HepG2 (cell line): ENCODE measurements around the gene COL4A2. TPM values are rescaled to one million over a fixed set of nuclear protein-coding genes. Genes with fewer than 3 reads are reported as not detected.

ENCODE experiments used
- ATAC-seq: fragments of 200-7000 bp; cut with Tn5 transposase; 3 replicates; pipeline ENCODE4 v1.9.1; 2020; ENCODE audit warnings: mild to moderate bottlenecking, moderate library complexity
- BruUV-seq: library from RNA; stranded (reverse); fragments of 400-500 nt; replicated peaks from 2 replicates; lab custom pipeline; 2021; lab: Mats Ljungman, UMichigan
- CTCF ChIA-PET: fragments of 300-600 bp; formaldehyde crosslinking; extraction: SDS; loops from one replicate; lab custom pipeline; 2021; ENCODE audit warnings: low total read pairs, inconsistent platforms, low intra/inter-chr PET ratio; lab: Yijun Ruan, JAX
- POLR2A ChIA-PET: fragments of 350-600 bp; sonication (Branson Sonifier 250); formaldehyde crosslinking; loops from one replicate; lab custom pipeline; 2020; ENCODE audit warnings: antibody characterized with exemption, inconsistent platforms; lab: Yijun Ruan, JAX
- DNase-seq: peaks from one replicate; pipeline ENCODE4 v3.0.0-alpha.2; 2015; ENCODE audit warnings: low spot score
- FAIRE-seq: peaks from 3 replicates; lab custom pipeline; 2011; peaks lifted over from hg19 to GRCh38; lab: Jason Lieb, UNC
- H2AFZ ChIP-seq: one replicate; pipeline ENCODE4 v1.6.1; 2011; ENCODE audit warnings: low read length, inconsistent platforms
- H3K27ac ChIP-seq: fragments of 300-600 bp; 3 replicates; pipeline ENCODE4 v1.8.0; 2011; ENCODE audit warnings: mixed run types, mild to moderate bottlenecking, mixed read lengths, low read length, inconsistent platforms; ENCODE audit not compliant: insufficient read depth; ENCODE audit errors: extremely low read length
- H3K27me3 ChIP-seq, 2 experiments: fragments of 200-600 bp in 1 of 2; 2 replicates in 1 of 2; 3 replicates in 1 of 2; pipeline versions ENCODE4 v1.6.0 to v1.8.0; 2011; ENCODE audit warnings: low read length in 2 of 2, mild to moderate bottlenecking in 2 of 2, moderate library complexity in 2 of 2, inconsistent platforms in 1 of 2; ENCODE audit not compliant: insufficient read depth in 2 of 2, control insufficient read depth in 1 of 2
- H3K36me3 ChIP-seq, 2 experiments: fragments of 200-600 bp in 1 of 2; replicated peaks in 1 of 2; 2 replicates in 1 of 2; 3 replicates in 1 of 2; pipeline versions ENCODE4 v1.5.1 to v1.8.0; 2011; ENCODE audit warnings: low read length in 2 of 2, inconsistent platforms in 1 of 2; ENCODE audit not compliant: insufficient read depth in 2 of 2, control insufficient read depth in 1 of 2
- H3K4me1 ChIP-seq: 2 replicates; pipeline ENCODE4 v1.5.1; 2012; ENCODE audit warnings: low read length, inconsistent platforms; ENCODE audit not compliant: insufficient read depth
- H3K4me2 ChIP-seq: 2 replicates; pipeline ENCODE4 v1.6.0; 2011; ENCODE audit warnings: low read depth, low read length, inconsistent platforms
- H3K4me3 ChIP-seq, 3 experiments: fragments of 200-600 bp in 1 of 3; sonication (generic), shearing (Covaris generic) in 1 of 3; replicated peaks in 1 of 3; 2 replicates each; pipeline ENCODE4 v1.5.1; 2011 to 2016; ENCODE audit warnings: low read length in 3 of 3, inconsistent platforms in 2 of 3, low read depth in 2 of 3, mild to moderate bottlenecking in 2 of 3, control low read depth in 1 of 3, mixed read lengths in 1 of 3; ENCODE audit not compliant: insufficient read depth in 1 of 3
- H3K79me2 ChIP-seq: one replicate; pipeline ENCODE4 v1.6.1; 2011; ENCODE audit warnings: low read length, inconsistent platforms; ENCODE audit not compliant: insufficient read depth
- H3K9ac ChIP-seq: 2 replicates; pipeline ENCODE4 v1.6.0; 2011; ENCODE audit warnings: mild to moderate bottlenecking, low read depth, low read length, inconsistent platforms; ENCODE audit not compliant: insufficient read depth
- H3K9me3 ChIP-seq: 2 replicates; pipeline ENCODE4 v1.5.1; 2012; ENCODE audit warnings: mild to moderate bottlenecking, low read length
- H4K20me1 ChIP-seq: 2 replicates; pipeline ENCODE4 v1.6.0; 2011; ENCODE audit warnings: inconsistent platforms, mild to moderate bottlenecking, low read length, moderate library complexity; ENCODE audit not compliant: insufficient read depth
- AGO1 ChIP-seq: fragments of 200-400 bp; formaldehyde crosslinking; IDR thresholded peaks from 2 replicates; pipeline ENCODE4 v1.6.1; 2017; ENCODE audit warnings: mild to moderate bottlenecking, low read depth, low read length, moderate library complexity; ENCODE audit not compliant: poor library complexity, severe bottlenecking
- ARNTL ChIP-seq: sonication (generic); formaldehyde crosslinking; IDR thresholded peaks from 2 replicates; pipeline ENCODE4 v1.4.0; 2020; ENCODE audit warnings: mild to moderate bottlenecking, missing genetic modification reagents
- ATRX ChIP-seq: sonication (generic); formaldehyde crosslinking; IDR thresholded peaks from 2 replicates; pipeline ENCODE4 v1.4.0; 2020; ENCODE audit warnings: missing genetic modification reagents, borderline replicate concordance
- EP300 ChIP-seq, 3 experiments: sonication (generic) in 1 of 3; formaldehyde crosslinking in 1 of 3; IDR thresholded peaks; 2 replicates each; pipeline versions ENCODE4 v1.5.1 to v1.6.1; 2011 to 2020; ENCODE audit warnings: low read depth in 2 of 3, low read length in 2 of 3, borderline replicate concordance in 1 of 3, improper control_type of control experiment in 1 of 3, mild to moderate bottlenecking in 1 of 3, missing genetic modification reagents in 1 of 3, moderate library complexity in 1 of 3
- NR2F1 ChIP-seq, 2 experiments: fragments of 450-650 bp in 1 of 2; formaldehyde crosslinking in 1 of 2; IDR thresholded peaks; 2 replicates each; pipeline versions ENCODE4 v1.5.0 to v1.6.1; 2016 to 2020; ENCODE audit warnings: mild to moderate bottlenecking in 1 of 2, missing compliant biosample characterization in 1 of 2, missing genetic modification reagents in 1 of 2, moderate library complexity in 1 of 2
- ZNF24 ChIP-seq: fragments of 450-650 bp; IDR thresholded peaks from 2 replicates; pipeline ENCODE4 v1.6.1; 2017; ENCODE audit warnings: antibody characterized with exemption, mild to moderate bottlenecking
- ZNF292 ChIP-seq: sonication (generic); formaldehyde crosslinking; IDR thresholded peaks from 2 replicates; pipeline ENCODE4 v1.8.1; 2022; ENCODE audit warnings: mild to moderate bottlenecking, low read depth, missing genetic modification reagents, borderline replicate concordance
- ZNF431 ChIP-seq: sonication (generic); formaldehyde crosslinking; IDR thresholded peaks from 2 replicates; pipeline ENCODE4 v1.9.0; 2022; ENCODE audit warnings: missing genetic modification reagents, low read depth, mild to moderate bottlenecking, borderline replicate concordance
- ZNF562 ChIP-seq: sonication (generic); formaldehyde crosslinking; IDR thresholded peaks from 2 replicates; pipeline ENCODE4 v1.8.0; 2022; ENCODE audit warnings: missing genetic modification reagents, borderline replicate concordance
- WGBS: methylation state at CpG from one replicate; pipeline ENCODE4 v1.1.6; 2017; ENCODE audit warnings: low lambda C conversion rate; 5-methylcytosine and 5-hydroxymethylcytosine counted together
- in situ Hi-C: cut with HindIII; loops from 2 replicates; pipeline ENCODE4 v1.10.0; 2017; ENCODE audit warnings: low pct_unique_long_range_greater_than_20kb; ENCODE audit not compliant: extremely low pct_ligation_motif_present
- intact Hi-C: fragments of 100-400 bp; cut with micrococcal nuclease; formaldehyde crosslinking; loops from one replicate; pipeline ENCODE4 v1.10.0; 2022; ENCODE audit not compliant: unreplicated experiment
- polyA plus RNA-seq, 8 experiments: library from polyadenylated mRNA; depleted of rRNA in 3 of 8; stranded (reverse) in 7 of 8; unstranded in 1 of 8; fragments of >200 nt; fragmentation: Illumina TruSeq in 4 of 8; extraction: Trizol in 4 of 8; gene quantifications; 2 replicates each; pipeline versions ENCODE4 v1.2.1 to v1.2.3, GENCODE V29; 2011 to 2016; ENCODE audit warnings: low read depth in 4 of 8, missing spikeins in 1 of 8, mixed read lengths in 1 of 8; ENCODE audit not compliant: insufficient read depth in 1 of 8
- total RNA-seq, 5 experiments: library from RNA; depleted of rRNA; stranded (reverse); fragments of >200 nt; fragmentation: Illumina TruSeq; extraction: Trizol; gene quantifications; 2 replicates each; pipeline ENCODE4 v1.2.3, GENCODE V29; 2016; ENCODE audit warnings: low read depth in 1 of 5
- TF ChIP-seq, protein P1 (sequence below): sonication (generic); formaldehyde crosslinking; IDR thresholded peaks from 2 replicates; pipeline ENCODE4 v1.9.0; 2021; ENCODE audit warnings: missing genetic modification reagents, mild to moderate bottlenecking, borderline replicate concordance
- TF ChIP-seq, protein P2 (sequence below): sonication (generic); formaldehyde crosslinking; IDR thresholded peaks from 2 replicates; pipeline ENCODE4 v1.5.0; 2020; ENCODE audit warnings: mild to moderate bottlenecking, low read depth, missing genetic modification reagents, borderline replicate concordance
- TF ChIP-seq, protein P3 (sequence below): sonication (generic); formaldehyde crosslinking; IDR thresholded peaks from 2 replicates; pipeline ENCODE4 v1.8.1; 2023; ENCODE audit warnings: mild to moderate bottlenecking, missing genetic modification reagents
- TF ChIP-seq, protein P4 (sequence below): sonication (generic); formaldehyde crosslinking; IDR thresholded peaks from 2 replicates; pipeline ENCODE4 v1.9.0; 2021; ENCODE audit warnings: missing genetic modification reagents, mild to moderate bottlenecking, borderline replicate concordance

COL4A2 gene
- total and polyA plus RNA-seq, 2 of the 13 experiments (the other 11 are each of a cell fraction or from before 2014, with no cell fraction given) = 0.22 to 1.9 TPM

DNA sequence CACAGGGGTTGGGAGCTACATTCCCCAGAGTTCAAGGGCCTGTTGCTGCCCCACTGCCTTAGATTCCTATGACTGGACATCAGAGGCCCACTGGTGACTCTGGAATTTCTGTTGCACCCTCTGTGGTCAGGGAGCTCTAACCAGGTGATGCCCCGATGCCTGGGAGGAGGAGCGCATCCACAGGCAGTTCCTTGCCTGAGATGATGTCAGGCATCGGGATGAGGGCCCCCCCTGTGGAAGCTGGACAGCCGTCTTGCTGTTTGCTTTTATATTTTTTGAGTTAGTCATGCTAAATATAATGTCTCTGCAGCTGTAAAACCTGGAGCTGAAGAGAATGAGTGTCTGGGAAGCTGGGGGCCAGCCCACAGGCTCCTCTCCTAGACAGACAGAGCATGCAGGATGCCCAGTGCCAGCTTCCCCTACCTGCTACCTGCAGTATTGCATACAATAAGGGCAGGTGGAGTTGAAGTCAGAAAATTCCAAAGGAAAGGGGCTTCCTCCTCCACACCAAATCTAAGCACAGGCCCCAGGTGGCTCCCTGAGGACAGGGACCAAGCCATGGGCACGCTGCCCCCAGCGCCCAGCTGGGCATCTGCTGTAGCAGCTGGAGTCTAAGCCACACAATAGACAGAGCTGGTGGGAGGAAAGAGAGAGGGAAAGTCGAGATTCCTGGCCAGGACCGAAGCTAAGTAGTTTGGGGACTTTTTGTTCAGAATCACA, 16.2 kb downstream of the COL4A2 start (continued):
- TF ChIP-seq, protein P1, sequence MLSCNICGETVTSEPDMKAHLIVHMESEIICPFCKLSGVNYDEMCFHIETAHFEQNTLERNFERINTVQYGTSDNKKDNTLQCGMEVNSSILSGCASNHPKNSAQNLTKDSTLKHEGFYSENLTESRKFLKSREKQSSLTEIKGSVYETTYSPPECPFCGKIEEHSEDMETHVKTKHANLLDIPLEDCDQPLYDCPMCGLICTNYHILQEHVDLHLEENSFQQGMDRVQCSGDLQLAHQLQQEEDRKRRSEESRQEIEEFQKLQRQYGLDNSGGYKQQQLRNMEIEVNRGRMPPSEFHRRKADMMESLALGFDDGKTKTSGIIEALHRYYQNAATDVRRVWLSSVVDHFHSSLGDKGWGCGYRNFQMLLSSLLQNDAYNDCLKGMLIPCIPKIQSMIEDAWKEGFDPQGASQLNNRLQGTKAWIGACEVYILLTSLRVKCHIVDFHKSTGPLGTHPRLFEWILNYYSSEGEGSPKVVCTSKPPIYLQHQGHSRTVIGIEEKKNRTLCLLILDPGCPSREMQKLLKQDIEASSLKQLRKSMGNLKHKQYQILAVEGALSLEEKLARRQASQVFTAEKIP (CRISPR knock-in tag) = no peak
- TF ChIP-seq EP300 (IDR thresholded peaks at IDR 0.05; ENCODE audit: low read depth in 2 of 2, low read length in 2 of 2) (no peak), EP300 (CRISPR knock-in tag; IDR thresholded peaks at IDR 0.05; ENCODE audit: borderline replicate concordance) (no peak)
- TF ChIP-seq, protein P2, sequence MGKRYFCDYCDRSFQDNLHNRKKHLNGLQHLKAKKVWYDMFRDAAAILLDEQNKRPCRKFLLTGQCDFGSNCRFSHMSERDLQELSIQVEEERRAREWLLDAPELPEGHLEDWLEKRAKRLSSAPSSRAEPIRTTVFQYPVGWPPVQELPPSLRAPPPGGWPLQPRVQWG = no peak
- TF ChIP-seq, all 625 proteins: peak for 0

DNA sequence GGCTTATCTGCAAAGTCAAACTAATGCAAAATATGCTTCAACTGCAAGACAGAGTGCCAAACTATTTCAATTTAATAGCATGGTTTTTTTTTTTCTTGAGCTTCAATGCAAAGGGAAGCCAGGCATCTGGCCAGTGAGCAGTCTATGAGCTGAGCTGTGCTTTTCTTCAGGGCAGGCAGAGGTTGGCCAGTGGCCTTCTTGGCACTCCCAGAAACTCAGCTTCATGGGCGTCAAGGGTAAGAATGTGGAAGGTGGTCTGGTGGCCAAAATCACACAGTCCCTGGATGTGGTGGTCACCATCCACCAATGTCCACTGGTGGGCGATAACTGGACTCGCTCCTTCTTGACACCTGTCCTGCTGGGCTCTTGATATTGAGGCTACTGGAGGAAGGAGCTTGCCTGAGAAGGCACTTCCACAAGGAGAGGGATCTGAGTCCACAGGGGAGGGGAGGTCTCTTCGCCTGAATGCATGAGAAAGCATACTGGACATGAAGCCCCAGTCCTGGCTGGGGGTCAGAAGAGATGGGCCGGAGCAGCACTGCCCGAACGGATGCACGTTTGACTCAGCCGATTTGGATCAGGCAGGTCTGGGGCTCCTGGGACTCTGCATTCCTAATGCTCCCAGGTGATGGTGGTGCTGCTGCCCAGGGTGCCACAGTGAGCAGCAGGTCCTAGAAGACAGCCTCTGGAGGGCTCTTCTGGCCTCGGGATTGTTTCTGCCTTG, 17.1 kb downstream of the COL4A2 start:
- no peaks in the 10 kb centered on the region for H3K36me3 ChIP-seq
- no peaks in the 10 kb centered on the region for H3K9me3 ChIP-seq
- 15% methylated on average over 6 of the region's 10 CpGs for WGBS
- H3K4me1 ChIP-seq = no peaks in the 10 kb centered on the region
- no peak overlapping the region for H3K9ac ChIP-seq
- ATAC-seq = no peak
- H3K4me3 ChIP-seq = no peak overlapping the region
- ChIA-PET POLR2A (no interaction called here), CTCF (no interaction called here)
- no peaks in the 10 kb centered on the region for H3K79me2 ChIP-seq
- no peak overlapping the region for H2AFZ ChIP-seq
- no peak for FAIRE-seq
- H3K4me2 ChIP-seq = no peak overlapping the region
- DNase-seq = no peak
- in situ Hi-C loops = no loop called here
- intact Hi-C loops = no loop called here
- no TSS peak for BruUV-seq
- peaks cover 1 to 62% of the 10 kb centered on the region in 2 experiments; a peak in 4 of 5 replicates for H3K27me3 ChIP-seq
- H4K20me1 ChIP-seq = no peaks in the 10 kb centered on the region
- H3K27ac ChIP-seq = no peak overlapping the region
- no peak for TF ChIP-seq ZNF24
- no peak for TF ChIP-seq ZNF292 (CRISPR knock-in tag)
- TF ChIP-seq AGO1 = no peak
- TF ChIP-seq, protein P3, sequence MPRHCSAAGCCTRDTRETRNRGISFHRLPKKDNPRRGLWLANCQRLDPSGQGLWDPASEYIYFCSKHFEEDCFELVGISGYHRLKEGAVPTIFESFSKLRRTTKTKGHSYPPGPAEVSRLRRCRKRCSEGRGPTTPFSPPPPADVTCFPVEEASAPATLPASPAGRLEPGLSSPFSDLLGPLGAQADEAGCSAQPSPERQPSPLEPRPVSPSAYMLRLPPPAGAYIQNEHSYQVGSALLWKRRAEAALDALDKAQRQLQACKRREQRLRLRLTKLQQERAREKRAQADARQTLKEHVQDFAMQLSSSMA (CRISPR knock-in tag) = no peak
- TF ChIP-seq, protein P4, sequence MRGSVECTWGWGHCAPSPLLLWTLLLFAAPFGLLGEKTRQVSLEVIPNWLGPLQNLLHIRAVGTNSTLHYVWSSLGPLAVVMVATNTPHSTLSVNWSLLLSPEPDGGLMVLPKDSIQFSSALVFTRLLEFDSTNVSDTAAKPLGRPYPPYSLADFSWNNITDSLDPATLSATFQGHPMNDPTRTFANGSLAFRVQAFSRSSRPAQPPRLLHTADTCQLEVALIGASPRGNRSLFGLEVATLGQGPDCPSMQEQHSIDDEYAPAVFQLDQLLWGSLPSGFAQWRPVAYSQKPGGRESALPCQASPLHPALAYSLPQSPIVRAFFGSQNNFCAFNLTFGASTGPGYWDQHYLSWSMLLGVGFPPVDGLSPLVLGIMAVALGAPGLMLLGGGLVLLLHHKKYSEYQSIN (CRISPR knock-in tag) = no peak
- no peak for TF ChIP-seq NR2F1 (CRISPR knock-in tag; IDR thresholded peaks at IDR 0.05)
- no peak for TF ChIP-seq ZNF431 (CRISPR knock-in tag)
- no peak for TF ChIP-seq ATRX (CRISPR knock-in tag)
- no peak for TF ChIP-seq ARNTL (CRISPR knock-in tag)
- TF ChIP-seq ZNF562 (CRISPR knock-in tag) = no peak
